Keratinocyte (primary cell): ENCODE results near the gene IFIT2. TPM values are rescaled to one million over a fixed set of nuclear protein-coding genes. Genes with fewer than 3 reads are reported as not detected.

Experiments used
- DNase-seq: peaks from one replicate; pipeline ENCODE4 v3.0.0-alpha.2; 2011; ENCODE audit warnings: low read depth, missing footprints, low spot score
- FAIRE-seq: peaks from 2 replicates; lab custom pipeline; 2011; peaks lifted over from hg19 to GRCh38; lab: Jason Lieb, UNC
- H2AFZ ChIP-seq: 2 replicates; pipeline ENCODE4 v1.6.0; 2012; ENCODE audit warnings: low read length, control low read depth, inconsistent platforms; ENCODE audit not compliant: control insufficient read depth
- H3K27ac ChIP-seq: 2 replicates; pipeline ENCODE4 v1.5.1; 2011; ENCODE audit warnings: low read length; ENCODE audit not compliant: control insufficient read depth, insufficient read depth
- H3K27me3 ChIP-seq: 3 replicates; pipeline ENCODE4 v1.6.0; 2011; ENCODE audit warnings: low read length; ENCODE audit not compliant: control insufficient read depth, insufficient read depth; ENCODE audit errors: extremely low read depth
- H3K36me3 ChIP-seq, 2 experiments: 2 replicates in 1 of 2; 3 replicates in 1 of 2; pipeline ENCODE4 v1.5.1; 2011; ENCODE audit warnings: low read length in 2 of 2, mild to moderate bottlenecking in 1 of 2; ENCODE audit not compliant: control insufficient read depth in 2 of 2, insufficient read depth in 2 of 2; ENCODE audit errors: extremely low read depth in 1 of 2
- H3K4me1 ChIP-seq: 3 replicates; pipeline ENCODE4 v1.5.1; 2011; ENCODE audit warnings: low read length; ENCODE audit not compliant: control insufficient read depth, insufficient read depth; ENCODE audit errors: extremely low read depth
- H3K4me2 ChIP-seq: 3 replicates; pipeline ENCODE4 v1.6.0; 2011; ENCODE audit warnings: low read depth, low read length; ENCODE audit not compliant: control insufficient read depth, insufficient read depth; ENCODE audit errors: extremely low read depth
- H3K4me3 ChIP-seq, 3 experiments: fragments of 200-600 bp in 1 of 3; sonication (generic) in 1 of 3; 2 replicates in 2 of 3; 3 replicates in 1 of 3; pipeline ENCODE4 v1.5.1; 2011 to 2016; ENCODE audit warnings: low read length in 3 of 3, mild to moderate bottlenecking in 3 of 3, control low read depth in 2 of 3, inconsistent platforms in 1 of 3, low read depth in 1 of 3, mixed read lengths in 1 of 3, mixed run types in 1 of 3, moderate library complexity in 1 of 3; ENCODE audit not compliant: control insufficient read depth in 2 of 3, insufficient read depth in 2 of 3; ENCODE audit errors: extremely low read depth in 1 of 3
- H3K79me2 ChIP-seq: 2 replicates; pipeline ENCODE4 v1.6.0; 2012; ENCODE audit warnings: low read length; ENCODE audit not compliant: control insufficient read depth, insufficient read depth
- H3K9ac ChIP-seq: 3 replicates; pipeline ENCODE4 v1.6.0; 2011; ENCODE audit warnings: low read length; ENCODE audit not compliant: control insufficient read depth, insufficient read depth; ENCODE audit errors: extremely low read depth
- H3K9me1 ChIP-seq: 3 replicates; pipeline ENCODE4 v1.6.0; 2011; ENCODE audit warnings: low read length; ENCODE audit not compliant: control insufficient read depth, insufficient read depth; ENCODE audit errors: extremely low read depth
- H3K9me3 ChIP-seq: 2 replicates; pipeline ENCODE4 v1.5.1; 2012; ENCODE audit warnings: low read depth, low read length; ENCODE audit not compliant: control insufficient read depth
- H4K20me1 ChIP-seq: 3 replicates; pipeline ENCODE4 v1.6.0; 2011; ENCODE audit warnings: low read length; ENCODE audit not compliant: control insufficient read depth, insufficient read depth; ENCODE audit errors: extremely low read depth
- EZH2 ChIP-seq: IDR thresholded peaks from one replicate; pipeline ENCODE4 v1.6.1; 2012; ENCODE audit warnings: inconsistent platforms, mild to moderate bottlenecking, low read length, moderate library complexity
- dilution Hi-C: fragments of 300-500 bp; cut with MboI; formaldehyde crosslinking; loops from one replicate; pipeline ENCODE4 v1.7.0; 2020; ENCODE audit warnings: low sequenced_read_pairs; ENCODE audit not compliant: extremely low pct_ligation_motif_present
- polyA plus RNA-seq, 5 experiments: library from polyadenylated mRNA; depleted of rRNA in 3 of 5; stranded (reverse) in 3 of 5; stranded (forward) in 1 of 5; unstranded in 1 of 5; fragments of >200 nt; gene quantifications; 1 replicate in 1 of 5; 2 replicates in 3 of 5; 3 replicates in 1 of 5; pipeline versions ENCODE4 v1.2.1 to v1.2.3, GENCODE V29; 2011 to 2012; ENCODE audit warnings: missing spikeins in 2 of 5, low read depth in 1 of 5, low replicate concordance in 1 of 5
- TF ChIP-seq, protein P1 (sequence below), 3 experiments: IDR thresholded peaks in 1 of 3; conservative IDR thresholded peaks in 1 of 3; optimal IDR thresholded peaks in 1 of 3; 2 replicates in 2 of 3; 3 replicates in 1 of 3; pipeline versions ENCODE3 to v1.5.1; 2011; ENCODE audit warnings: low read length in 3 of 3, mild to moderate bottlenecking in 3 of 3, moderate library complexity in 2 of 3, control low read depth in 1 of 3, inconsistent platforms in 1 of 3; ENCODE audit not compliant: insufficient read depth in 2 of 3; ENCODE audit errors: extremely low read depth in 1 of 3

The IFIT2 gene
- polyA plus RNA-seq, 1 donor (not counting 4 experiments of a cell fraction or from before 2014, with no cell fraction given): 3.9 TPM

DNA sequence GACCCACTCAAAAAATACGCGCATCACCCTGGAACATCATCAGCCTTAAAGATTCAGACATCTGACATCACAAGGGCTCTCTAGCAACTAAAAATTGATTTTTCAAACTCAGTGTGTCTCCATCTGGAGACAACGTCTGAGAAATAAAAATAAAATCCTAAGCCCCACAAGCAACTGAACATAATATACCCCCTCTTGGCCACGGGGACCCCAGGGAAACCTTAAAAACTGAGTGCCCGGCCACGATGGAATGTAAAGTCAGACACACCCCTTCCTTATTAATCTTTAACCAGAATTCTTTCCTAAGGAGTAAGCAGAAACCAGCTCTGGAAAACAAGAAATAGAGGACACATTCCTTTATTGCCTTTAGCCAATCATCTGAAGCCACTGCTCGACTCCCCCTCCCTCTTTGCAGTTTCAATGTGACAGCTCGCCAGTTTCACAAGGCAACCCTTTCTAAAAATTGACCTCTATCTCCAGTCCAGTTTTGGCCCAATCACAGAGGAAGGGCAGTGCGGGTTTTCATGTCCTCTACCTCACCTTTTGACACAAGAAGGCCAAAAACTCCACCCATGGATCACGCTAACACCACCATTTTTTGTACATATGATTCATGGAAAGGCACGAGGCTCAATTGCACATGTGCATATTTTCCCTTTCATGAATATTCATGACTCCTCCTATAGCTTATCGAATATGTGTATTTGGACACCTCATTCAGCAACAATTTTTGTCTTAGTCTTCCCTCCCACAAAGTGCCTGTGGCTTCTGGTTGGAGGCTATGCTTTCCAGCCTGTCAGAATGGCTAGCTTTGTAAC, 50.1 kb downstream of the IFIT2 start:
- dilution Hi-C loops: no loop called here
- Histone ChIP-seq H3K27ac (peak overlapping the region; percentile 88), H3K9ac (peak overlapping the region; percentile 58), H3K4me2 (peak overlapping the region; percentile 58), H3K79me2 (no peaks in the 10 kb centered on the region), H3K9me1 (no peaks in the 10 kb centered on the region), H3K36me3 (no peaks in the 10 kb centered on the region), H4K20me1 (no peaks in the 10 kb centered on the region), H3K9me3 (no peaks in the 10 kb centered on the region), H3K4me3 (peak overlapping the region in 1 of 3 experiments; percentile 22), H3K27me3 (no peaks in the 10 kb centered on the region), H2AFZ (peak overlapping the region; percentile 78), H3K4me1 (peaks cover 23% of the 10 kb centered on the region)
- DNase-seq (peak; percentile 70), FAIRE-seq (peak; percentile 82)
- no peak for TF ChIP-seq EZH2
- TF ChIP-seq, protein P1, sequence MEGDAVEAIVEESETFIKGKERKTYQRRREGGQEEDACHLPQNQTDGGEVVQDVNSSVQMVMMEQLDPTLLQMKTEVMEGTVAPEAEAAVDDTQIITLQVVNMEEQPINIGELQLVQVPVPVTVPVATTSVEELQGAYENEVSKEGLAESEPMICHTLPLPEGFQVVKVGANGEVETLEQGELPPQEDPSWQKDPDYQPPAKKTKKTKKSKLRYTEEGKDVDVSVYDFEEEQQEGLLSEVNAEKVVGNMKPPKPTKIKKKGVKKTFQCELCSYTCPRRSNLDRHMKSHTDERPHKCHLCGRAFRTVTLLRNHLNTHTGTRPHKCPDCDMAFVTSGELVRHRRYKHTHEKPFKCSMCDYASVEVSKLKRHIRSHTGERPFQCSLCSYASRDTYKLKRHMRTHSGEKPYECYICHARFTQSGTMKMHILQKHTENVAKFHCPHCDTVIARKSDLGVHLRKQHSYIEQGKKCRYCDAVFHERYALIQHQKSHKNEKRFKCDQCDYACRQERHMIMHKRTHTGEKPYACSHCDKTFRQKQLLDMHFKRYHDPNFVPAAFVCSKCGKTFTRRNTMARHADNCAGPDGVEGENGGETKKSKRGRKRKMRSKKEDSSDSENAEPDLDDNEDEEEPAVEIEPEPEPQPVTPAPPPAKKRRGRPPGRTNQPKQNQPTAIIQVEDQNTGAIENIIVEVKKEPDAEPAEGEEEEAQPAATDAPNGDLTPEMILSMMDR (optimal IDR thresholded peaks at IDR 0.05 in 1 of 3, IDR thresholded peaks at IDR 0.05 in 1 of 3, conservative IDR thresholded peaks at IDR 0.05 in 1 of 3; ENCODE audit: extremely low read depth in 1 of 3, insufficient read depth in 2 of 3, low read length in 3 of 3): no peak

DNA sequence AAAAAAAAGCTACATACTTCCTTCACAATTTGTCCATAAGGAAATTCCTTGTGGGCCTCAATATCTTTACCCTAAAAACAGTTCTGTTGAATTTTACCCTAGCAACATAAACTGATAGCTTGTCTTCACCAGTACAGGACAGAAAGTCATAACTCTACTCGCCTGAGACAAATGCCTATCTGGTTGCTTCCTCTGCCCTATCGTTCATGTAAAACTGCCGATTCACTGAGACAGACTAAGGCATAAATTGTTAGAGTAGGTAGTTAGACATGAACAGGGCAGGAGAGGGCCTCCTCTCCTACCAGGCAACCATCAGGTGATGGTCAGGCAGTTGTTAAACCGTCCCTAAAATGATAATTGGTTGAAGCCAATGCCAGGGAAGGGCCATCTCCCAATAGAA, 51.0 kb downstream of the IFIT2 start:
- dilution Hi-C loops: no loop called here
- FAIRE-seq: no peak
- Histone ChIP-seq H3K79me2 (no peaks in the 10 kb centered on the region), H3K4me3 (no peak overlapping the region), H2AFZ (no peak overlapping the region), H3K9ac (no peak overlapping the region), H3K27me3 (no peaks in the 10 kb centered on the region), H3K4me2 (peak overlapping the region; percentile 6), H3K36me3 (no peaks in the 10 kb centered on the region), H3K9me3 (no peaks in the 10 kb centered on the region), H4K20me1 (no peaks in the 10 kb centered on the region), H3K27ac (no peak overlapping the region), H3K4me1 (peaks cover 23% of the 10 kb centered on the region), H3K9me1 (no peaks in the 10 kb centered on the region)
- no peak for DNase-seq
- no peak for TF ChIP-seq EZH2
- TF ChIP-seq, protein P1 (optimal IDR thresholded peaks at IDR 0.05 in 1 of 3, IDR thresholded peaks at IDR 0.05 in 1 of 3, conservative IDR thresholded peaks at IDR 0.05 in 1 of 3; ENCODE audit: extremely low read depth in 1 of 3, insufficient read depth in 2 of 3, low read length in 3 of 3): no peak
